CD4-positive, alpha-beta T cell treated with Interleukin-2 at 100 ng/mL for 4 hours (primary cell): ENCODE data around the gene DNAH2.
"Not testable (repeated sequence)": the region's sequence is repeated elsewhere in the genome, so short reads cannot be mapped to it uniquely, and the experiment has no call there.

Experiments used
- DNase-seq: peaks from one replicate; pipeline ENCODE4 v3.0.0-alpha.2; 2020; ENCODE audit warnings: low spot score

DNAH2 gene

GRCh38 chr17:7777017-7777416 is 59.5 kb downstream of the DNAH2 start:
- no peak for DNase-seq

GRCh38 chr17:7780736-7781135 is 63.2 kb downstream of the DNAH2 start:
- DNase-seq, result no peak

- no peak for DNase-seq
Measured at GRCh38 chr17:7781429-7781828, 63.9 kb downstream of the DNAH2 start.

GRCh38 chr17:7782240-7782639 is 64.7 kb downstream of the DNAH2 start:
- DNase-seq, result no peak

GRCh38 chr17:7786866-7787265 is 69.3 kb downstream of the DNAH2 start:
- DNase-seq, result no peak

- no peak for DNase-seq
Measured at GRCh38 chr17:7789131-7789530, 71.6 kb downstream of the DNAH2 start.

- no peak for DNase-seq
Measured at GRCh38 chr17:7790150-7790549, 72.6 kb downstream of the DNAH2 start.

- DNase-seq, result no peak
Measured at GRCh38 chr17:7792611-7793010, 75.1 kb downstream of the DNAH2 start.

- DNase-seq, result no peak
Measured at GRCh38 chr17:7794075-7794663, 76.6 kb downstream of the DNAH2 start.

GRCh38 chr17:7797976-7798375 is 80.4 kb downstream of the DNAH2 start:
- DNase-seq, result no peak

GRCh38 chr17:7798839-7799238 is 81.3 kb downstream of the DNAH2 start:
- no peak for DNase-seq

GRCh38 chr17:7803981-7804380 is 86.4 kb downstream of the DNAH2 start:
- no peak for DNase-seq

GRCh38 chr17:7806587-7806986 is 89.0 kb downstream of the DNAH2 start:
- DNase-seq, result no peak

GRCh38 chr17:7807206-7807605 is 89.7 kb downstream of the DNAH2 start:
- DNase-seq, result no peak

GRCh38 chr17:7809086-7809790 is 91.7 kb downstream of the DNAH2 start:
- DNase-seq, result no peak

- DNase-seq, result not testable (repeated sequence)
Measured at GRCh38 chr17:7809791-7810343, 92.3 kb downstream of the DNAH2 start.

GRCh38 chr17:7811251-7811650 is 93.7 kb downstream of the DNAH2 start:
- no peak for DNase-seq

- no peak for DNase-seq
Measured at GRCh38 chr17:7814969-7815368, 97.4 kb downstream of the DNAH2 start.

GRCh38 chr17:7816926-7817642 is 99.5 kb downstream of the DNAH2 start:
- no peak for DNase-seq

GRCh38 chr17:7817643-7817964 is 100.1 kb downstream of the DNAH2 start:
- DNase-seq, result no peak

GRCh38 chr17:7818026-7818425 is 100.5 kb downstream of the DNAH2 start:
- no peak for DNase-seq

- no peak for DNase-seq
Measured at GRCh38 chr17:7818746-7819645, 101.5 kb downstream of the DNAH2 start.
